ENCODE measurements around the gene HMOX2.

The HMOX2 gene

DNA sequence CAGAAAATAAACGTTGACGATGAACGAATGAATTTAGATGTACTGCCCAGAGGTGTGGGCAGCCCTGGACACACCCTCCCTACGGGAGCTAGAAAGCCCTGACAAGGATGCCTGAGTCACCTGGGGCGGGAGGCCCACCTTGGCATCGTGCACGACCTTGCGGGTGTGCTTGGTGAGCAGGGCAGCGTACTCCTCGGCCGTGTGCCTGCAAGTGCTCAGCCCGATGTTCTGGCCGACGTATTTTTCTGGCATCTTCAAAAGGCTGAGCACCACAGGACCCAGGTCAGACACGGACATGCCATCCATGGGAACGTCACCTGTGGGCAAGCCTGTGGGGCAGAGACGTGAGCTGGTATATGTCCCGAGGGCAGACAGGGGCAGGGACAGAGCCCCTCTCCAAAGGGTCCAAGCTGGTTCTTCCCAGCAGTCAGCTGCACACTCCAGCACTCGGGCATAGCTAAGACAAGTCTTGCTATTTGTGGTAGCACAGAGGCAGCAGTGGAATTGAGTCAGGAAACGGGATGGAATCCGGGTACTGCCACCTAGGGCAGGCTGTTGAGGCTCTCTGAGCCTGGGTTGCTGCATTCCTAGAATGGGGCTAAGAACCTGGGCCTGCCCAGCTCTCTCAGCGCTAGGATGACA is 12.6 kb upstream of the HMOX2 start:
- DNase-seq: no peak

DNA sequence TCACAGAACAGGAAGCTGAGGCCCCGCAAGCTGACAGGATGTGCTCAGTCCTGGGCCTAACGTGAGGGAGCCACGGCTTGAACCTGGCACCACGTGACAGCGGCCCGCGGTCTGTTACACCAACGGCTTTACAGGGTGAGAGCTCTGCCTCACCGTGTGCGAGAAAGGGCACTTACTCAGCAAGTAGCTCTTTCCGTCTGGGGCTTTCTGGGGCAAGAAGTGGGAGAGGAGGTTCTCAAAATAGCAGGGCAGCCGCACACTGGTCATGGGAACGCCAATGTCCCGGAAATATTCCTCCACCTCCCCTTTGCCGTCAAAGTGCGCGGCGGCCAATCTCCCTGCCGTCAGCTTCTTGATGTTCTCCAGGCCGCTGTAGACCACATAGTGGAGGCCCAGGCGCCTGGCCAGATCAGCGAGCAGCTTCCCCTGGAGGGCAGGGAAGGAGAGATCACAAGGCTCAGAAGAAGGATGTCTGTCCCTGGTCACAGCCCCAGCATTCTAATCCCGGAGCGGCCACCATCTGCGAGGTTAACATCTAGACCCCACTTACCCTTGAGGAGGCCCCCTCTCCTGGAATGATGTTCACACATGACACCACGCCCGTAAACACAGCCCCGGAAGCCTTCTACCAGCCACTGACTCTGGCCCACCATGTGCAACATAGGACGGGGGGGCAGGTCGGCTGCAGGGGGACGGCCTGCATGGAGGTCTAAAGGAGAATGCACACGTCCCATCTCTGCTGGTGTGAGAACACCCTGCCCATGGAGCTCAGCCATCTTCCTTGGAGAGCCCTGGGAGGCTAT is 10.0 kb upstream of the HMOX2 start:
- no peak for DNase-seq

DNA sequence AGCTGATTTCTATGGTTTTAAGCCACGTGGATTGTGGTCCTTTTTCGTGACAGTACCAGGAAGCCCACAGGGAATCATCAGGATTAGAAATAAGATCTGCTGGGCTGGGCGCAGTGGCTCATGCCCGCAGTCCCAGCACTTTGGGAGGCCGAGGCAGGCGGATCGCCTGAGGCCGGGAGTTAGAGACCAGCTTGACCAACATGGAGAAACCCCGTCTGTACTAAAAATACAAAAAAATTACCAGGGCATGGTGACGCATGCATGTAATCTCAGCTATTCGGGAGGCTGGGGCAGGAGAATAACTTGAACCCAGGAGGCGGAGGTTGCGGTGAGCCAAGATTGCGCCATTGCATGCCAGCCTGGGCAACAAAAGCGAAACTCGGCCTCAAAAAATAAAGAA is 8.3 kb upstream of the HMOX2 start:
- DNase-seq: no peak

DNA sequence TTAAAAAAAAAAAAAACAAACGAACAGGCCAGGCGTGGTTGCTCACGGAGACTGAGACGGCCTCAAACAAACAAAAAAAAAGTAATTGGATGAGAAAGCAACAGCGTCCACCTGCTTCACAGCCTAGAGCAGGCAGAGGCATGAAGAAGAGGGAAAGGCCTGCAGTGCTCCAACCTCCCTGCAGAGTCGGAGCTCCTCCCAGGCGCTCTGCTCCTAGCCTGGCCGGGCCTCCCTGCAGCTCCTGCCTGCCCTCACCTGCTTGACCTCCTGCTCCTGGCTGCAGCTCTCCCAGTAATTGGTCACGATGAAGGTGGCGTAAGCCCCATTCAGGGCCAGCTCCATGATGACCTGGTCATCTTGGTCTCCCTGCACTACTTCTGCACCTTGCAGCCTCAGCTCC is 7.2 kb upstream of the HMOX2 start:
- no peak for DNase-seq

DNA sequence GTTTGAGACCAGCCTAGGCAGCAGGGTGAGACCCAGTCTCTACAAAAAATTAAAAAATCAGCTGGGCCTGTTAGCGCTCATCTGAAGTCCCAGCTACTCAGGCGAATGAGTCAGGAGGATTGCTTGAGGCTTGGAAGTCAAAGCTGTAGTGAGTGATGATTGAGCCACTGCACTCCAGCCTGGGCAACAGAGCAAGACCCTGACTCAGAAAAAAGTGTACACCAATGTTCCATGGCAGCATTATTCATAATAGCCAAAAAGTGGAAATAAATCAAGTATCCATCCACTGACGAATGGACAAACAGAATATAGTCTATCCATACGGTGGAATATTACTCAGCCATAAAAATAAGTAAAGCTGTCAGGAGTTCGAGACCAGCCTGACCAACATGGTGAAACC is 4.3 kb upstream of the HMOX2 start:
- DNase-seq: no peak

GRCh38 chr16:4472880-4473279 is 3.3 kb upstream of the HMOX2 start:
- DNase-seq: no peak

DNA sequence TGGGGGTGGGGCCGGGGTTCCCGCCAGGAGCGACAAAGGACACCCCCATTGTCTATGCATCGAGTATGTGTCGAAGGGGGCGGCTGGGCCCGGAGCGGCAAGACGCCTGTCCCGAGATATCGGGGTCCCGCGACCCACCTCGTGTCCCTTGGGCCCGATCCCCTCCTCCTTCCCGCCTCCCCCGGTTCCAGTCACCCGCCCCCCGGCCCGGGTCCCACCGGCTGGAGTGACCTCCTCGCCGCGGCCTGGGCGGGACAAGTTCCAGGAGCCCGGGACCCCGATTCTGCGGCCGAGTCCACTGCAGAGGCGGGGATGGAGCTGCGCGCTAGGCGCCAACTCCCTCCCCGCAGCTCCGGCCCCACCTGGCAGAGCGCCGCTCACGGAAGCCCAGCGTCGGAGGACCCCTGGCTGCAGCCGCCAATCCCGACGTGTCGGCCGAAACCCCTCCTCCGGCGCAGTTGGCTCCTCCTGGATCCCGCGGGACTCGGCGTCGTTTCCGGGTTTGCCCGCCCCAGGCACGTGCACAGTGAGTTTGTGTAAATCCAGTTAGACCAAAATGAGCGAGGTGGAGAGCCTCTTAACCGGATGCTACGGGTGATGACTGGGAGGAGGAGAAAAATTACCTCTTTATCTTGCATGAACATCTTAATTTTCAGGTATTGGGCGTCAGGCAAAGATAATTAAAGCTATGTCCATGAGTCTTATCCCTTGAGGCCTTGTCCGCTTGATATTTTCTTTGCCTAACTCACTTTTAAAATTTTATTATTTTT is 1.8 kb upstream of the HMOX2 start, which contains the start of gene NMRAL1:
NMRAL1 (minus strand) TSS at position 434 of the 770 bp plus-strand sequence. CDS start 493 bp downstream, outside the sequence.
- peak in 57 of 58 donors; percentile 26 to 92 (median 76) for DNase-seq

DNA sequence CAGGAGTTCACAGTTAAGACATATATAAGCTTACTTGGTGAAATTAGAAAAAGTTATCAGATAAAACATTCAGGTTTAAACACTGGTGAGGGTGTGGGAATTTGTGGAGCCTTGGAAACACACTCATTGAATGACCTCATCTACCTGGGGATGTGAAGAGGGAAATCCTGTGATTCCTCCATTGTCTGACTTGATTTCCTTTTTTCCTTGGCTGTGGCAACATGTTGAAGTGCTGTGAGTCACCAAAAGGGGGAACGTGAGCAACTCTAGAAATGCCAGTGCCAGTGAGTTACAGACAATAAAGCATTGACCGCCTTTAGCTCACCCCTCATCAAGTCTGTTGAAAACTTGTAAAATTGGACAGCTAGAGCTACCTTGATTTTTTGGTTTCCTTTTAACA is 1.8 kb downstream of the HMOX2 start:
- peak in 1 of 58 donors; percentile 8 for DNase-seq

DNA sequence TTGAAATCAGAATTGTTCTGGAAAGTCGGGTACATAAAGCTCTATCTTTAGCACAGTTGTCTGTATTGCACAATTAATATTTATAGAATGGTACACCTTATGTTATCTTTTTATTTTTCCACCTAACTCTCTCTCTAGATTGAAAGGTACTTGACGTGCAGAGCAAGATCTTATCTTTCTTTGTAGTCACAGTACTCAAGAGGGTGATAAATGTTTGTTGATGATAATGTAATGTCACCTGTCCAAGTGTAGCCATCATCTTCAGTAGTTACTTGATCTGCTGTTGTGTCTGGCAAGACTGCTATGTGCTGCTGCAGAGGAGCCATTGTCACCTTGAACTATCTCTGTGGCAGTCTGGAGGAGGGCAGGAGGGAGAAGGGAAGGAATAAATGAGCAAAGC is 5.3 kb downstream of the HMOX2 start:
- DNase-seq: no peak

DNA sequence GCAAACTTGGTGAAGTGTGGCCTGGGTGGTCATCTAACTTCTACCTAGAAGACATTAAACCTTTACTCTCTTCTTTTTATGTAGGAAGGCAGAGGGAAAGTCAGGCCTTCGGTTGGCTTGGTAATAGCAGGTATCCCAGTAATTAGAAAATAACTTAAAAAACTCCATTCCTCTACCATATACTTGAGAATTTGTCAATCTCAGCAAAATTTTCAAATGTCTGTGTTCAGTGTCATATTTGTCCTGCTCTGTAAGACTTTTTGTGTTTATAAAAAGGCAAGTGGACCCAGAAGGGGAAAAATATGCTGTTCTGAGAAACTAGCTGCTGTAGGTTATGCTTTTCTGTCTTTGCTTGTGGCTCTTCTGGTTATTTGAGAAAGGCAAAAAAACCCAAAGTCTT is 5.8 kb downstream of the HMOX2 start:
- no peak for DNase-seq

- no peak for DNase-seq
Measured at GRCh38 chr16:4486126-4486893, 10.1 kb downstream of the HMOX2 start.

DNA sequence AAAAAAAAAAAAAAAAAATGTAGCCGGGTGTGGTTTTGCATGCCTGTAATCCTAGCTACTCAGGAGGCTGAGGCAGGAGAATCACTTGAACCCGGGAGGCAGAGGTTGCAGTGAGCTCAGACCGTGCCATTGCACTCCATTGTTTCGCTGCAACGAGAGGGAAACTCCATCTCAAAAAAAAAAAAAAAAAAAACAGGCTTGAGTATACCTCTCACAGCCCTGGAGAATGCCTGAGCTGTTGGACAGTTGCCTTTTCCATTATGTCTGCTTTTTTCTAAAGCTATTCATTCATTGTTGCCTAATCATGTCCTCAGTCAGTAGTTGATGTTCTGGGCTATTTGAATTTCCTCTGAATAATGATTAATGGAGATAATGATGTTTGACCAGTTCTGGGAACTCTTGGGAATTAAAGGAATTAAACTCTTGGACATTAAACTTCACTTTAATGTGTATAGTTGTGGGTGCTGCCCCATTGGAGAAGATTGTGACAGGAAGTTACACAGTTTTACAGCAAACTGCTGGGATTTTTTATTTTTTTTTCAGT is 11.8 kb downstream of the HMOX2 start:
- DNase-seq: no peak

- no peak for DNase-seq
Measured at GRCh38 chr16:4488499-4488967, 12.3 kb downstream of the HMOX2 start.

GRCh38 chr16:4489030-4489429 is 12.8 kb downstream of the HMOX2 start:
- DNase-seq: no peak

DNA sequence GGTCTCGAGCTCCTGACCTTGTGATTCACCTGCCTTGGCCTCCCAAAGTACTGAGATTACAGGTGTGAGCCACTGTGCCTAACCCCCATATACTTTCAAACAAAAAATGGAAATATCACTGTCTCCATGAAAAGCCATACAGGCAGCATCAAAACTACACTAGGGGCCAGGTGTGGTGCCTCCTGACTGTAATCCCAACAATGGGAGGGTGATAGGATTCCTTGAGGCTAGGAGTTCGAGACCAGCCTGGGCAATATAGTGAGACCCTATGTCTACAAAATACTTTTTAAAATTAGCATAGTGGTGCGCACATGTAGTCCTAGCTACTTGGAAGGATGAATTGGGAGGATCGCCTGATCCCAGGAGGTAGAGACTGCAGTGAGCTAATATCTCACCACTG is 15.7 kb downstream of the HMOX2 start:
- DNase-seq: no peak

DNA sequence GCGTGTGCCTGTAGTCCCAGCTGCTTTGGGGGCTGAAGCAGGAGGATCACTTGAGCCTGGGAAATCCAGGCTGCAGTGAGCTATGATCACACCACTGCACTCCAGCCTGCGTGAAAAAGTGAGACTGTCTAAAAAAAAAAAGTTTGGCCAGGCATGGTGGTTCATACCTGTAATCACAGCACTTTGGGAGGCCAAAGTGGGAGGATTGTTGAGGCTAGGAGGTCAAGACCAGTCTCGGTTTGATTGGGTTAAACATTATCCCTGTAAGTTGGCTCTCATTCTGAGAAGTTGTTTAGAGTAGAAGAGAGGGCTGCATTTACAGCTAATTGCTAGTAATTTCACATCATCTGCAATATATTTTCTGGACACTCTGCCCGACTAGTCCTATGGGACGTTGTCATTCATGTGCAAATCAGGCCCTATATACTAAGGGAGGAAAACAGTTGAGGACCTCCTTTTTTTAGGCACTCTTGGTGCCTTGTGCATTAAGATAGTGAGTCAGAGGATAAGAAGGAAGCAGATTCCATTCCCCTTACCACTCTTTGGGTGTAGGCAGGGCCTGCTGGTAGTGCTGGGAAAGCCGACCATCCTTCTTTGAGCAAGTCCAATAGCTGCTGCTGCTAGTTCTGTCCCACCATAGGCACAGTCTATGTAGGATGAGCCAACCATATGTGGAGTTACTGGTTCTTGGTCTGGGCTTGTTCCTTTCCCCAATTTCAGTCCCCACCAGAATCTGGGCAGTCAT is 18.7 kb downstream of the HMOX2 start:
- no peak for DNase-seq

- no peak for DNase-seq
Measured at GRCh38 chr16:4495766-4496165, 19.6 kb downstream of the HMOX2 start.

DNA sequence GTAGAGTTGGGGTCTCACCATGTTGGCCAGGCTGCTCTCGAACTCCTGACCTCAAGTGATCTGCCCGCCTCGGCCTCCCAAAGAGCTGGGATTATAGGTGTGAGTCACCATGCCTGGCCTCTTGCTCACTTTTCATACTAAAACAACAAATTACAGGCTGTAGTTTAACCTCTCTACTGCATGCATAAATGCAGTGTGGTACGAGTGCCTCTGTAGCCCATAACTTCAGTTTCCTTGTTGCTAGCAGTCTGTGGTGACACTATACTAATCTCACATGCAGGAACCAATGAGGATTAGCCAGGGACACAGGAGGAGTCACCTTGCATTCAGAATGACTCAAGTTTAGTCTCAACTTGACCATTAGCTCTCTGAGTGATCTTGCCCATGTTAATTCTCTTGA is 20.1 kb downstream of the HMOX2 start:
- DNase-seq: no peak

DNA sequence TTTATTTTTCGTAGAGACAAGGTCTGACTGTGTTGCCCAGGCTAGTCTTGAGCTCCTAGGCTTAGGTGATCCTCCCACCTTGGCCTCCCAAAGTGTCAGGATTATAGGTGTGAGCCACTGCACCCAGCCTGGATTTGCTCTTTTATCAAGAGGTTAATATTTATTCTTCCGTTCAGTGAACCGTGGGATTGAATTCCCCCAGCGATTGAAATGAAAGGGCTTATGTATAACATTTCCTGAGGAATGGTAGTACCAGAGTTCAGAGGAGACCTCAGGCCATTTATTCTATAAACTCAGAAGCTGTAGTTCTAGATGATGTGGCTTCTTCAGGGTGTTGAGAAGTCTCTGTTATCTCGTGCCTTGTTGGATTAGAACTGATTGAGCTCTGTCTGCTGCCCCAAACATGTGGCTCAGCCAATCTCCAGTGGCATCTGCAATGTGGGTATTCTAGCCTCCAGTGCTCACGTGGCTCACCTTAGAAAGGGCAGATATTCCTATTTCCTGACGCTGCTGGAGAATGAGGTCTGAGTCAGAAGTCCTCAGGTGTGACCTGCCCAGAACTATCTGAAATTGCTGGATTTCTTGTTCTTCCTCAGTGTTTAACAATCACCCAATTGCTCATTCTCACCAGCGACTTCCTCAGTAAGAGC is 22.5 kb downstream of the HMOX2 start:
- DNase-seq: no peak

DNA sequence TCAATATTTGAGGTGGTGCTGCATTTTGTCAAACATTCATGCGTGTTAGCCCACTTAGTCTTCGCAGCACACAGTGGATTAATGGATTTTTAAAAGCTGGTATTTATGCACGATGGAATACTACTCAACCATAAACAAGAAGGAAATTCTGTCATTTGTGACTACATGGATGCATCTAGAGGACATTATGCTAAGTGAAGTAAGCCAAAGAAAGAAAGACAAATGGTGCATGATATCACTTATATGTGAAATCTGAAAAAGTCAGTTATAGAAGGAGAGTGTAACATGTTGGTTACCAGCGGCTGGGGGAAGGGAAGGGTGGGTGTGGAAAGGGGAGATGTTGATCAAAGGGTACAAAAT is 23.0 kb downstream of the HMOX2 start:
- no peak for DNase-seq
